ENCODE data around the gene RPL36AL.

DNA sequence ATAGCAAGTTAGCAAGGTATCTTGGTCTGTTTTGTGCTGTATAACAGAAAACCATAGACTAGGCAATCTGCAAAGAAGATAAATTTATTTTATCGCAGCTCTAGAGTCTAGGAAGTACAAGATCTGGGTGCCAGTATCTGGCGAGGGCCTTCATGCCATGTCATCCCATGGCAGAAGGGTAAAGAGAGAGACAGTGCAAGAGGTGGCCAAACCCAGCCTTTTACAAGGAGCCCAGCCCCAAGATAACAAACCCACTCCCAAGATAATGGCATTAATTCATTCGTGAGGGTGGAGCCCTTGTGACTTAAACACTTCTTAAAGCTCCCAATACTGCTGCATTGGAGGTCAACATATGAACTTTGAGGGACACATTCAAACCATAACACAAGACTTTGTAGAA, 51.1 kb downstream of the RPL36AL start:
- TF ChIP-seq FOXM1 (IDR thresholded peaks at IDR 0.05; ENCODE audit: low read depth, low read length) (no peak), MEF2A (IDR thresholded peaks at IDR 0.05; ENCODE audit: insufficient read depth, low read depth, low read length) (no peak), JUND (IDR thresholded peaks at IDR 0.05; ENCODE audit: low read depth, low read length) (no peak), ATF7 (IDR thresholded peaks at IDR 0.05; ENCODE audit: low read depth) (no peak), ZNF207 (IDR thresholded peaks at IDR 0.05; ENCODE audit: borderline replicate concordance) (no peak), TCF7 (IDR thresholded peaks at IDR 0.05; ENCODE audit: borderline replicate concordance) (no peak), POLR2A (IDR thresholded peaks at IDR 0.05; ENCODE audit: low read depth, low read length) (no peak), ZNF384 (IDR thresholded peaks at IDR 0.05; ENCODE audit: borderline replicate concordance, low read depth, low read length) (no peak), NR2F1 (conservative IDR thresholded peaks at IDR 0.05) (no peak), EGR1 (IDR thresholded peaks at IDR 0.05; ENCODE audit: borderline replicate concordance in 1 of 2, low read depth in 2 of 2, low read length in 2 of 2) (no peak)
- TF ChIP-seq, protein P1, sequence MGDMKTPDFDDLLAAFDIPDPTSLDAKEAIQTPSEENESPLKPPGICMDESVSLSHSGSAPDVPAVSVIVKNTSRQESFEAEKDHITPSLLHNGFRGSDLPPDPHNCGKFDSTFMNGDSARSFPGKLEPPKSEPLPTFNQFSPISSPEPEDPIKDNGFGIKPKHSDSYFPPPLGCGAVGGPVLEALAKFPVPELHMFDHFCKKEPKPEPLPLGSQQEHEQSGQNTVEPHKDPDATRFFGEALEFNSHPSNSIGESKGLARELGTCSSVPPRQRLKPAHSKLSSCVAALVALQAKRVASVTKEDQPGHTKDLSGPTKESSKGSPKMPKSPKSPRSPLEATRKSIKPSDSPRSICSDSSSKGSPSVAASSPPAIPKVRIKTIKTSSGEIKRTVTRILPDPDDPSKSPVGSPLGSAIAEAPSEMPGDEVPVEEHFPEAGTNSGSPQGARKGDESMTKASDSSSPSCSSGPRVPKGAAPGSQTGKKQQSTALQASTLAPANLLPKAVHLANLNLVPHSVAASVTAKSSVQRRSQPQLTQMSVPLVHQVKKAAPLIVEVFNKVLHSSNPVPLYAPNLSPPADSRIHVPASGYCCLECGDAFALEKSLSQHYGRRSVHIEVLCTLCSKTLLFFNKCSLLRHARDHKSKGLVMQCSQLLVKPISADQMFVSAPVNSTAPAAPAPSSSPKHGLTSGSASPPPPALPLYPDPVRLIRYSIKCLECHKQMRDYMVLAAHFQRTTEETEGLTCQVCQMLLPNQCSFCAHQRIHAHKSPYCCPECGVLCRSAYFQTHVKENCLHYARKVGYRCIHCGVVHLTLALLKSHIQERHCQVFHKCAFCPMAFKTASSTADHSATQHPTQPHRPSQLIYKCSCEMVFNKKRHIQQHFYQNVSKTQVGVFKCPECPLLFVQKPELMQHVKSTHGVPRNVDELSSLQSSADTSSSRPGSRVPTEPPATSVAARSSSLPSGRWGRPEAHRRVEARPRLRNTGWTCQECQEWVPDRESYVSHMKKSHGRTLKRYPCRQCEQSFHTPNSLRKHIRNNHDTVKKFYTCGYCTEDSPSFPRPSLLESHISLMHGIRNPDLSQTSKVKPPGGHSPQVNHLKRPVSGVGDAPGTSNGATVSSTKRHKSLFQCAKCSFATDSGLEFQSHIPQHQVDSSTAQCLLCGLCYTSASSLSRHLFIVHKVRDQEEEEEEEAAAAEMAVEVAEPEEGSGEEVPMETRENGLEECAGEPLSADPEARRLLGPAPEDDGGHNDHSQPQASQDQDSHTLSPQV (IDR thresholded peaks at IDR 0.05): no peak
- TF ChIP-seq, protein P2, sequence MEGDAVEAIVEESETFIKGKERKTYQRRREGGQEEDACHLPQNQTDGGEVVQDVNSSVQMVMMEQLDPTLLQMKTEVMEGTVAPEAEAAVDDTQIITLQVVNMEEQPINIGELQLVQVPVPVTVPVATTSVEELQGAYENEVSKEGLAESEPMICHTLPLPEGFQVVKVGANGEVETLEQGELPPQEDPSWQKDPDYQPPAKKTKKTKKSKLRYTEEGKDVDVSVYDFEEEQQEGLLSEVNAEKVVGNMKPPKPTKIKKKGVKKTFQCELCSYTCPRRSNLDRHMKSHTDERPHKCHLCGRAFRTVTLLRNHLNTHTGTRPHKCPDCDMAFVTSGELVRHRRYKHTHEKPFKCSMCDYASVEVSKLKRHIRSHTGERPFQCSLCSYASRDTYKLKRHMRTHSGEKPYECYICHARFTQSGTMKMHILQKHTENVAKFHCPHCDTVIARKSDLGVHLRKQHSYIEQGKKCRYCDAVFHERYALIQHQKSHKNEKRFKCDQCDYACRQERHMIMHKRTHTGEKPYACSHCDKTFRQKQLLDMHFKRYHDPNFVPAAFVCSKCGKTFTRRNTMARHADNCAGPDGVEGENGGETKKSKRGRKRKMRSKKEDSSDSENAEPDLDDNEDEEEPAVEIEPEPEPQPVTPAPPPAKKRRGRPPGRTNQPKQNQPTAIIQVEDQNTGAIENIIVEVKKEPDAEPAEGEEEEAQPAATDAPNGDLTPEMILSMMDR (IDR thresholded peaks at IDR 0.05 in 2 of 3, conservative IDR thresholded peaks at IDR 0.05 in 1 of 3; ENCODE audit: control insufficient read depth in 2 of 3, extremely low read depth in 1 of 3, insufficient read depth in 1 of 3, low read depth in 3 of 3, low read length in 3 of 3): no peak
- TF ChIP-seq, protein P3, sequence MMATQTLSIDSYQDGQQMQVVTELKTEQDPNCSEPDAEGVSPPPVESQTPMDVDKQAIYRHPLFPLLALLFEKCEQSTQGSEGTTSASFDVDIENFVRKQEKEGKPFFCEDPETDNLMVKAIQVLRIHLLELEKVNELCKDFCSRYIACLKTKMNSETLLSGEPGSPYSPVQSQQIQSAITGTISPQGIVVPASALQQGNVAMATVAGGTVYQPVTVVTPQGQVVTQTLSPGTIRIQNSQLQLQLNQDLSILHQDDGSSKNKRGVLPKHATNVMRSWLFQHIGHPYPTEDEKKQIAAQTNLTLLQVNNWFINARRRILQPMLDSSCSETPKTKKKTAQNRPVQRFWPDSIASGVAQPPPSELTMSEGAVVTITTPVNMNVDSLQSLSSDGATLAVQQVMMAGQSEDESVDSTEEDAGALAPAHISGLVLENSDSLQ (IDR thresholded peaks at IDR 0.05): no peak
- TF ChIP-seq, protein P4, sequence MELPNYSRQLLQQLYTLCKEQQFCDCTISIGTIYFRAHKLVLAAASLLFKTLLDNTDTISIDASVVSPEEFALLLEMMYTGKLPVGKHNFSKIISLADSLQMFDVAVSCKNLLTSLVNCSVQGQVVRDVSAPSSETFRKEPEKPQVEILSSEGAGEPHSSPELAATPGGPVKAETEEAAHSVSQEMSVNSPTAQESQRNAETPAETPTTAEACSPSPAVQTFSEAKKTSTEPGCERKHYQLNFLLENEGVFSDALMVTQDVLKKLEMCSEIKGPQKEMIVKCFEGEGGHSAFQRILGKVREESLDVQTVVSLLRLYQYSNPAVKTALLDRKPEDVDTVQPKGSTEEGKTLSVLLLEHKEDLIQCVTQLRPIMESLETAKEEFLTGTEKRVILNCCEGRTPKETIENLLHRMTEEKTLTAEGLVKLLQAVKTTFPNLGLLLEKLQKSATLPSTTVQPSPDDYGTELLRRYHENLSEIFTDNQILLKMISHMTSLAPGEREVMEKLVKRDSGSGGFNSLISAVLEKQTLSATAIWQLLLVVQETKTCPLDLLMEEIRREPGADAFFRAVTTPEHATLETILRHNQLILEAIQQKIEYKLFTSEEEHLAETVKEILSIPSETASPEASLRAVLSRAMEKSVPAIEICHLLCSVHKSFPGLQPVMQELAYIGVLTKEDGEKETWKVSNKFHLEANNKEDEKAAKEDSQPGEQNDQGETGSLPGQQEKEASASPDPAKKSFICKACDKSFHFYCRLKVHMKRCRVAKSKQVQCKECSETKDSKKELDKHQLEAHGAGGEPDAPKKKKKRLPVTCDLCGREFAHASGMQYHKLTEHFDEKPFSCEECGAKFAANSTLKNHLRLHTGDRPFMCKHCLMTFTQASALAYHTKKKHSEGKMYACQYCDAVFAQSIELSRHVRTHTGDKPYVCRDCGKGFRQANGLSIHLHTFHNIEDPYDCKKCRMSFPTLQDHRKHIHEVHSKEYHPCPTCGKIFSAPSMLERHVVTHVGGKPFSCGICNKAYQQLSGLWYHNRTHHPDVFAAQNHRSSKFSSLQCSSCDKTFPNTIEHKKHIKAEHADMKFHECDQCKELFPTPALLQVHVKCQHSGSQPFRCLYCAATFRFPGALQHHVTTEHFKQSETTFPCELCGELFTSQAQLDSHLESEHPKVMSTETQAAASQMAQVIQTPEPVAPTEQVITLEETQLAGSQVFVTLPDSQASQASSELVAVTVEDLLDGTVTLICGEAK (IDR thresholded peaks at IDR 0.05; ENCODE audit: borderline replicate concordance): no peak
